D721Med (cell line): ENCODE results near the gene YBX1.
A peak's percentile ranks its signal among the peaks of the same experiment; 100 is the strongest.

Experiments
- DNase-seq: peaks from one replicate; pipeline ENCODE4 v3.0.0; 2011; ENCODE audit warnings: low spot score; ENCODE audit not compliant: insufficient read length
- FAIRE-seq: peaks from 2 replicates; lab custom pipeline; 2011; peaks lifted over from hg19 to GRCh38; lab: Jason Lieb, UNC
- CTCF ChIP-seq: IDR thresholded peaks from 2 replicates; pipeline ENCODE4 v1.5.1; 2012; ENCODE audit warnings: mild to moderate bottlenecking, control low read depth; ENCODE audit not compliant: insufficient read depth; ENCODE audit errors: missing control alignments

The YBX1 gene

GRCh38 chr1:42681741-42682483, at the start of gene YBX1:
TSS of gene YBX1 (plus strand) at chr1:42682418. CDS start at chr1:42682566, 148 bp downstream.
- FAIRE-seq (no peak), DNase-seq (peak; percentile 86)
- no peak for TF ChIP-seq CTCF

GRCh38 chr1:42639116-42639515, 43.1 kb upstream of the YBX1 start:
- DNase-seq: no peak
- no peak for TF ChIP-seq CTCF
- FAIRE-seq: peak; percentile 97

- TF ChIP-seq CTCF: no peak
- DNase-seq: no peak
- peak; percentile 29 for FAIRE-seq
These were observed 36.2 kb upstream of the YBX1 start for GRCh38 chr1:42646056-42646455.

GRCh38 chr1:42657201-42657600, 25.0 kb upstream of the YBX1 start:
- FAIRE-seq (no peak), DNase-seq (no peak)
- TF ChIP-seq CTCF: no peak

- TF ChIP-seq CTCF: no peak
- no peak for FAIRE-seq
- DNase-seq: peak; percentile 59
These were observed 24.0 kb upstream of the YBX1 start, which contains the start of gene PPIH for GRCh38 chr1:42657981-42658876. TSS of gene PPIH (plus strand) at chr1:42658423. CDS start at chr1:42658447, 24 bp downstream.

GRCh38 chr1:42658877-42659337, 23.3 kb upstream of the YBX1 start:
- FAIRE-seq (no peak), DNase-seq (no peak)
- TF ChIP-seq CTCF: no peak
